Bronchial epithelial cell (primary cell): ENCODE measurements around the gene TULP4. TPM values are rescaled to one million over a fixed set of nuclear protein-coding genes. Genes with fewer than 3 reads are reported as not detected.

ENCODE experiments used
- DNase-seq: peaks from one replicate; pipeline ENCODE4 v3.0.0-alpha.2; 2010; ENCODE audit warnings: low read depth
- FAIRE-seq: peaks from 2 replicates; lab custom pipeline; 2011; peaks lifted over from hg19 to GRCh38; lab: Jason Lieb, UNC
- H3K27me3 ChIP-seq: 2 replicates; pipeline ENCODE4 v1.5.1; 2011; ENCODE audit warnings: low read length; ENCODE audit not compliant: control insufficient read depth, insufficient read depth
- H3K36me3 ChIP-seq: 2 replicates; pipeline ENCODE4 v1.5.1; 2011; ENCODE audit warnings: low read length; ENCODE audit not compliant: control insufficient read depth, insufficient read depth
- H3K4me3 ChIP-seq: 2 replicates; pipeline ENCODE4 v1.5.1; 2011; ENCODE audit warnings: mild to moderate bottlenecking, low read depth, low read length, control low read depth
- total RNA-seq: library from RNA; depleted of rRNA; stranded (reverse); fragments of >200 nt; gene quantifications from 2 replicates; pipeline ENCODE4 v1.2.1, GENCODE V29; 2014
- TF ChIP-seq, protein P1 (sequence below): IDR thresholded peaks from 2 replicates; pipeline ENCODE4 v1.5.1; 2011; ENCODE audit warnings: mild to moderate bottlenecking, moderate library complexity, low read length, control low read depth, inconsistent platforms; ENCODE audit not compliant: insufficient read depth, severe bottlenecking

The TULP4 gene
- total RNA-seq, 1 donor from 2014 or later = 127 TPM

DNA sequence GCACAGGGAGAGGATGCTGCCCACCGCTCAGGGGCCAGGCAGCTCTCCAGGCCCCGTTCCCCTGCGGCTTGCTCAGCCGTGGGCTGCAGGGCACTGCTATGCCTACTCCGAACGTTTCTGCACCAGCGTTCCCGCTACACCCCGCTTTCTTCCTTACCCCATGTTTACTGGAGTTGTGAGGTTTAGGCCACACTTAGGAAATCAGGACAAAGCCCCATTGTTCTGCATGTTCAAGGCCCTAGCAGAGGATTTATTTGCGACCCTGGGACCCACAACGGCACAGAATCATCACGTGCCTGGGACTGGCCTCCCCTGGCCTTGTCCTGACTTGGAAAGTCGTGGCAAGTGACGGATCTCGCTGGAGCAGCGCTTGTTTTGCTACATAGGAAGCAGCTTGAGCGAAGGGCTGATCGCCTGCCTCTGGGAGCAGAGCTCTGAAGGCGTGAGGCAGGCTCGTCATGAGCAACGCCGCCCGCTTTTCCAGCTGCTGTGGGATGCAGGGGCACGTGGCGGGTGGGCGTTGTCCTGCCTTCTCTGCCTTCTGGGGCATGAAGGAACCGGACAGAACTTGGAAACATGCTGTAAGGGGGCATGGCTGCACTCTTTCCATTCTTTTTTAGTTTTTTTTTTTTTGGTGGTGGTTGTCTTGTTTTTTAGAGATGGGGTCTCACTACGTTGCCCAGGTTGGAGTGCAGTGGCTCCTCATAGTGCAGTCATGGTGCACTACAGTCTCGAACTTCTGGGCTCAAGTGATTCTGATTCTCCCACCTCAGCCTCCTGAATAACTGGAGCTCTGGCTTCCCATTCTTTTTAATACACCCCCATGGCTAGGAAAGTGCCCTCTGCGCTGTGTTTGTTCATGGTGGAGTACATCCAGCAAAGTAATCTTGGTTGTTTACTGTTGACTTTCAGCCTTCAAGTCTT, 233.0 kb downstream of the TULP4 start:
- Histone ChIP-seq H3K4me3 (no peak overlapping the region), H3K36me3 (no peaks in the 10 kb centered on the region), H3K27me3 (no peaks in the 10 kb centered on the region)
- DNase-seq (no peak), FAIRE-seq (no peak)
- TF ChIP-seq, protein P1, sequence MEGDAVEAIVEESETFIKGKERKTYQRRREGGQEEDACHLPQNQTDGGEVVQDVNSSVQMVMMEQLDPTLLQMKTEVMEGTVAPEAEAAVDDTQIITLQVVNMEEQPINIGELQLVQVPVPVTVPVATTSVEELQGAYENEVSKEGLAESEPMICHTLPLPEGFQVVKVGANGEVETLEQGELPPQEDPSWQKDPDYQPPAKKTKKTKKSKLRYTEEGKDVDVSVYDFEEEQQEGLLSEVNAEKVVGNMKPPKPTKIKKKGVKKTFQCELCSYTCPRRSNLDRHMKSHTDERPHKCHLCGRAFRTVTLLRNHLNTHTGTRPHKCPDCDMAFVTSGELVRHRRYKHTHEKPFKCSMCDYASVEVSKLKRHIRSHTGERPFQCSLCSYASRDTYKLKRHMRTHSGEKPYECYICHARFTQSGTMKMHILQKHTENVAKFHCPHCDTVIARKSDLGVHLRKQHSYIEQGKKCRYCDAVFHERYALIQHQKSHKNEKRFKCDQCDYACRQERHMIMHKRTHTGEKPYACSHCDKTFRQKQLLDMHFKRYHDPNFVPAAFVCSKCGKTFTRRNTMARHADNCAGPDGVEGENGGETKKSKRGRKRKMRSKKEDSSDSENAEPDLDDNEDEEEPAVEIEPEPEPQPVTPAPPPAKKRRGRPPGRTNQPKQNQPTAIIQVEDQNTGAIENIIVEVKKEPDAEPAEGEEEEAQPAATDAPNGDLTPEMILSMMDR = no peak

DNA sequence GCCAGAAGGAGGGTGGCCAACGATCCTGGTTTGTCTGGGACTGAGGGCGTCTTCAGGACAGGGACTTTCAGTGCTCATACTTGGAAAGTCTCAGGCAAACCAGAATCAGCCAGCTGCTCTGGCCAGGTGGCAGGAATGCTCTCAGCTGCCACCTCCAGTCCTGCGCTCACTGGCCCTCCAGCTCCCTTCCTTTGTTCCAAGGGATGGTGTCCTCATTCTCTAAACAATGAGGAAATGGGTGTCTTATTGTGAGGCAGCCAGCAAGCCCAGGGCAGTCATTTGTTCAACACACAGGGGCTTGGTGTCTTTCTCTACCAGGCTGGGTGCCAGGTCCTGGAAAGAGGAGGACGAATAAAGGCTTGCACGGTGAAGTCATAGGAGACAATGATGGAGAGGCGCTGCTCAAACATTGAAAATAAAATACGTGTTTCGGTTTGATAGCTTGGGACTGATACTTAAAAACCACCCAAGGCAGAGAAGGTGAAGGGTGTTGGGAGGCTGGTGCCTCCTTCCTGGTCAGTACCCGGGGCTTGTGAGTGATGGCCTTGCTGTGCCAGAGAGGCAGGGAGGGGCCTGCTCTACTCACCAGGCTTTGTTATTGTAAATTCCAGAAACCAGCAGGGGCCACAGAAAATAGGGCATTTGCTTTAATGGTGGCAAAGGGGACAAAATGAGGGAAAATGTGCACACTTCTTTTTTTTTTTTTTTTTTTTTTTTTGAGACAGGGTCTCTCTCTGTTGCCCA, 236.3 kb downstream of the TULP4 start:
- FAIRE-seq (no peak), DNase-seq (no peak)
- no peaks in the 10 kb centered on the region for H3K36me3 ChIP-seq
- TF ChIP-seq, protein P1 = no peak
- H3K27me3 ChIP-seq = no peaks in the 10 kb centered on the region
- H3K4me3 ChIP-seq = no peak overlapping the region

DNA sequence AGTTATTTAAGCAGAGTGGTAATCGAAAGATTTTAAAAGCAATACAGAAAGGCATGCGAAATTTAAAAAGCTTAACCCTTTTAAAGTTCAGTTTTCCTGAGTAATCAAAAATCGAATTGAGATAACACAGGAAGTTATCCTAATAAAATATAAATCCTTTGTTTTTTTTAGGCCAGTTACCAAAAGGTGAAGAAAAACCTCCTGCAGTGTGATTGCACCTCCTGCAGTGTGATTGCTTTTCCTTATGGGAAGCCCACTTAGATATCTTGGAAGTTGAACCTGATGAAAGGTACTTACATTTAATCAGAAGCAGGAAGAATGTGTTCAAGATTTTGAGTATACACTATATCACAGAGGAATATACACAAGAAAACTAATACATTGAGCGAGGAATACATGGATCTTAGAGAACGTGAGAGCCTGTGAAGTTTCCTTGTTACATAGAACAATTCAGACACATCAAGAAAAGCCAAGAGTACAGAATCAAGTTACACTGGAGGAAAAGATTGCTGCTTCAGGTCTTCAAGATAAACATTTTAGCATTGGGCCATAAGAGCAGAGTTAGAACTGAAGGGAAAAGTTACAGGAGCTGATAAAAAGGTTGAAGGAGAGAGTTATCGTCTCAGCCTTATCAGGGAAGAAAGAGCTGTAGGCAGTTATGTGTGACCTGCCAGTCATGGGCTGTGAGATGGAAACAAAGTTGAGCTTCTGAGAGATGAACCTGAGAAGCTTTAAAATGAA, 240.0 kb downstream of the TULP4 start:
- TF ChIP-seq, protein P1 = no peak

DNA sequence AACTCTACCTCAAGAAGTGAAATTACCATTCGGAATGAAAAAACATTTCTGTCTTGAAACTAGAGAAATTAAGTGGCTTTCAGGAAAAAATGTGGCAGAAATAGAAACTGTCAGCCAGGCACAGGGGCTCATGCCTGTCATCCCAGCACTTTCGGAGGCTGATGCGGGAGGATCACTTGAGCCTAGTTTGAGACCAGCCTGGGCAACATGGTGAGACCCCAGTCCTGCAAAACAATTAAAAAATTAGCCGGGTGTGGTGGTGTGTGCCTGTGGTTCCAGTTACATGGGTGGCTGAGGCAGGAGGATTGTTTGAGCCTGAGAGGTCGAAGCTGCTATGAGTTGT, 240.5 kb downstream of the TULP4 start:
- H3K36me3 ChIP-seq = no peaks in the 10 kb centered on the region
- DNase-seq (no peak), FAIRE-seq (no peak)
- TF ChIP-seq, protein P1 = no peak
- H3K27me3 ChIP-seq = no peaks in the 10 kb centered on the region
- H3K4me3 ChIP-seq = no peak overlapping the region

More for the DNA sequence above, 240.0 kb downstream of the TULP4 start:
- Histone ChIP-seq H3K4me3 (no peak overlapping the region), H3K27me3 (no peaks in the 10 kb centered on the region), H3K36me3 (no peaks in the 10 kb centered on the region)
- no peak for FAIRE-seq
- DNase-seq = no peak

DNA sequence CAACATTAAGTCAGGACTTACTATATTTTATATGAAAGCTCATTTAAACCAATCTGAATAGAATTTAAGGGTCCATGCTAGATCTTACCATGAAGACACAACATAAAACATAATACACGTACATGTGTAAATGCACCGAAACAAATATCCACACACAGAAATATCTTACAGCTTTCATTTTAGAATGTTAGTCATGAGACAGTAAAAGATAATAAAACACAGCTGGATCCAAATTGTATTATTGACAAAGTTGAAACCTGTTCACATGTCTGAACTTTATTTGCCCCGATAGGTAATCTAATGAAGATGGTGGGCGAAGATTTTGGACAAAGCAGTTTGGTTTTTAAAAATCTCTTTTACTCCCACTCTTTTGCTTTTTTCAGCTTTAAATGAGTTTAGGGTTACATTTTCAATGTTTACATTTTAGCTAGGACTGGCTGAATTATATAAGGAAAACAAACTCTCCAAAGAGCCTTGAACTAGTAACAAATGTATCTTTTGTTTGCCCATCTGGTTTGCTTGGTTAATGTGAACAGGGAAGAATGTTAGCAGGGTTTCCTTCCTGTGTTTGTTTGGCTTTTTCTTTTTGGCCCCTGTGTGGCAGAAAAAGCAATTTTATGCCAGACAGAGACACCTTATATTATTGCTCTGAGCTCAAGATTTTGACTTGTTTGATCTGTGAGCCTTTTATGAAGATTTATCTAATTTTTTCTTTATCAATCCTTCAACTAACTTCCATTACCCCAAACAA, 242.5 kb downstream of the TULP4 start:
- DNase-seq (no peak), FAIRE-seq (no peak)
- H3K4me3 ChIP-seq = no peak overlapping the region
- no peaks in the 10 kb centered on the region for H3K27me3 ChIP-seq
- TF ChIP-seq, protein P1 = no peak
- no peaks in the 10 kb centered on the region for H3K36me3 ChIP-seq
